GM10248 (cell line): ENCODE measurements around the gene SYT15.

ENCODE experiments used
- CTCF ChIA-PET: fragments of 300-600 bp; sonication (Branson Sonifier 250); formaldehyde crosslinking; extraction: SDS; loops from one replicate; lab custom pipeline; 2021; ENCODE audit warnings: antibody characterized with exemption; lab: Yijun Ruan, JAX
- POLR2A ChIA-PET: fragments of 350-650 bp; sonication (Branson Sonifier 250); formaldehyde crosslinking; extraction: SDS; loops from one replicate; lab custom pipeline; 2020; ENCODE audit warnings: antibody characterized with exemption; lab: Yijun Ruan, JAX
- DNase-seq: peaks from one replicate; pipeline ENCODE4 v3.0.0; 2012; ENCODE audit errors: extremely low spot score
- CTCF ChIP-seq: IDR thresholded peaks from 2 replicates; pipeline ENCODE4 v1.5.1; 2012; ENCODE audit warnings: mild to moderate bottlenecking, low read depth; ENCODE audit errors: extremely low read depth, missing control alignments, control extremely low read depth

The SYT15 gene

DNA sequence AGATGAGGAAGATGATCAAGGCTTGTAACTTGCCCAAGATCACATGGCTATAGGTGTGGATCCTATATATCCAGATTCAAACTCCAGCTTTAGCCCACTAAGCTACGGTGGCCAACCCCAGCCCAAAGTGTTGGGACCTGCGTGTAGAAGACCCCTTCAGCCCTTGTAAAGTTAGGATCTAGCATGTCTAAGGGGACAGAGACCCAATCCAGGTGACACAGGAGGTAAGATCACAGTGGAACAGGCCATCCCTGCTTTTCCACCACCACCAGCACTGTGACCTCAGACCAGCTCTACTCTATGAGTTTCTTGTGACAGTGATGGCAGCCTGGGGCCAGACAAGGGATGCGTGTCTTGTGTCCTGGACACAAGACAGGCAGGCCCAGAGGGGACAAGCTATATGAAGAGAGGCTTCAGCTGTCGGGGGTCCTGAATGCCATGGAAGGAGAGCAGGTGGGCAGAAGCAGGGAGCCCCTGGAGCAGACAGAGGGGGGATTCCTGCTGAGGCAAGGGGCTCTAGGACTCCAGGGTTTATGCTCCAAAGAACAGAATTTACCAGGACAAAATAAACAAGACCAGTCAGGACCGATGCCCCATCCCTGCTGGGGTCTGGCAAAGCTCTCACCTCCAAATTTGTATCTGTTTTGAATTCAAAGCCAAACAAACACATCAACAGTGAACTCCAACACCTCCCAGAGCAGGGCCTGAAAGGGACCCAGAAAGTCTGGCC lies 32.9 kb upstream of the SYT15 start:
- ChIA-PET CTCF (interaction anchor here (1.5 to 4.2 kb wide), 4 partner anchors 11 to 29 kb away, joined by 4 to 21 read pairs (median 10); no protein-coding TSS in a partner anchor), POLR2A (no interaction called here)
- no peak for TF ChIP-seq CTCF

DNA sequence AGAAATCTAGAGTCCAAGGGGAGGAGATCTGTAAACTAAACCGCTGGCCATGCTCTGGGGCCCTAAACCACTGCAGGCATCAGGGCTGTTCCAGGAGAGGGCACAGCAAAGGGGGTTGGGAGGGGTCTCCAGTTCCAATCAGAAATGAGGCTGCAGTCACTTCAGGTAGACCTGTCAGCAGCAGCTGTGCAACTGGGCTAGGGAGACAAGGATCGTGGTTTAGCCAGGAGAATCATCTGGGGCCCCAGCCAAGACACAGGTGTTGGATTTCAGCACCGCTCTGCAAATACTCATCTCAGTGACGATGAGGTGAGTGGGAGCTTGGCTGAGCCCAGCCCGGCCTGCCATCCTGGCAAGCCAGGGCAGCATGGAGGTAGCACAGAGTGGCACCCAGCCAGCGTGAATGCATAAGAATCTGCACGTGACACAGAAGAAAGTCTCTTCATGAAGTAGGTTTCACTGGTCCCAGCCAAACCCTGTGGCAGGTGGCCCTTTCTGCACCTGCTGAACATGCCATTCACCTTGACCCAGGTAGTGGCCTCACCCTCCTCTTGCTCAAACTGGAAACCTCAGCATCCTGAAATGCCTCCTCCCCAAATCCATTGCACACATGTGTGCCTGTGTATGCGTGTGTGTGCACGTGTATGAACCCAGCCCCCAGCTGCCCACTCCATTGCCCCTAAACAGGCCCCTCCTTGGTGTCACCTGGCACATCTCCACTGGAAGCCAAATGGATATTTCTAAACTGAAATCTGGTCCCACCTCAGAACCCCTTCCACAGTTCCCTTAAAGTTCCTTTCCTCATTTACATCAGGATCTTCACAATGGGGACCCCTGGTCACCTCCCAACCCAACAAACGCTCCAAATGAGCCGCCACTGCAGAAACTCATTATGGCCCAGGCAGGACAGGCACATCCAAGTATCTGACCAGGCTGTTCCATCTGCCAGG lies 32.1 kb upstream of the SYT15 start:
- ChIA-PET POLR2A (no interaction called here), CTCF (interaction anchor here (1.5 to 4.2 kb wide), 3 partner anchors 12 to 30 kb away, joined by 4 to 21 read pairs (median 6); no protein-coding TSS in a partner anchor)
- no peak for DNase-seq
- TF ChIP-seq CTCF: no peak

More for the DNA sequence above, 32.9 kb upstream of the SYT15 start:
- no peak for DNase-seq

DNA sequence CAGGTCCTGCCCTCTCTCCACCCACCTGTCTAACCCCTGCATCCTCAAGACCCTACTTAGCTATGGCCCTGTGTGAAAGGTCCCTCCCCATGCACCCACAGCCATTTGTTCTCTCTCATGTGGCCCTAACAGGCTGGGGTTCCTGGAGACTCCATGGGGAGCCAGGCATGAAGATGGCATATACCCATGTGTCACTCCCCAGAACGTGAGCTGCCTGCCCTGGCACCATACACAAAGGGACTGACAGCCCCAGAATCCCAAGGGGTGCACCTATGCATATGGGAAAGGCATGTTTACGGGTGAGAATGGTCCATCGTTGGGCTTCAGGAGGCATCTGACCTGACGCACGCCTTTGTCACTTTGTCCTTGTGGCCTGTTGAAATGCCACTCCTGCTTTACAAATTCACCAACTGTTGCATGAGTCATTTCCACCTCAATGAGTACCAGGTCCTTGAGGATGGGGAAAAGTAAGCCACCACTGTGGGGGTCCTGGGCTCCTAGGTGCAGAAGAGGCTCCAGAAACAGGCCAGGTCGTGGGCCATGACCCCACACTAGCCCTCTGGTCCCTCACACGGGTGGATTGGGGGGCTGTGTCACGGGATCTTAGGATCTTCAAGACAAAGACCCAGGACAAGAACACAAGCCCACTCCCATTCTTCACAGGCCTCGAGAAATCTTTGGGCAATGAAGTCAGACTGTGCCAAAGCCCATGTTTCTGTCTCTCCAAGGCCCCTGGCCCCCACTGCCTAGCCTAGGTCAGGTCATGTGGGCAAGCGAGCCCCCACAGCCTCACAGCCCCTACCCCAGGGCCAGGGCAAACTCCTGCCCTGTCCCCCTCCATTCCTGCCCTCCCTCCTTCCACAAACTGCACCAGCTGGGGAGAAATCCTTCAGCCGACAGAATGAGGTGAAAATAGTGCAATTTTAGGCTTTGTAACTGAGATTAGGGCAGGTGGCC lies 31.1 kb upstream of the SYT15 start:
- ChIA-PET POLR2A (no interaction called here), CTCF (interaction anchor here (1.6 kb wide), 1 partner anchor 10 kb away, joined by 7 read pairs; no protein-coding TSS in a partner anchor)
- TF ChIP-seq CTCF: no peak
- DNase-seq: no peak

GRCh38 chr10:46548498-46549090 lies 30.3 kb upstream of the SYT15 start:
- POLR2A ChIA-PET: no interaction called here
- CTCF ChIA-PET: interaction anchor here (1.6 kb wide), 1 partner anchor 10 kb away, joined by 7 read pairs; no protein-coding TSS in a partner anchor

More at GRCh38 chr10:46548498-46549090, 30.3 kb upstream of the SYT15 start:
- no peak for TF ChIP-seq CTCF
- DNase-seq: no peak
